Small intestine (tissue), 7 donors: ENCODE data around the gene AFF3. TPM values are rescaled to one million over a fixed set of nuclear protein-coding genes. Genes with fewer than 3 reads are reported as not detected.

Experiments used
- DNase-seq, 2 donors: peaks; one replicate each; pipeline versions ENCODE4 v3.0.0 to v3.0.0-alpha.2; 2013
- FAIRE-seq: peaks from 2 replicates; lab custom pipeline; 2012; peaks lifted over from hg19 to GRCh38; lab: Jason Lieb, UNC
- H3K27ac ChIP-seq, 3 donors: one replicate each; pipeline ENCODE4 v1.5.1; 2013; ENCODE audit warnings: low read length in 2 of 3, mild to moderate bottlenecking in 2 of 3, control low read depth in 1 of 3, inconsistent platforms in 1 of 3, low read depth in 1 of 3, moderate library complexity in 1 of 3
- H3K27me3 ChIP-seq, 3 donors: one replicate each; pipeline ENCODE4 v1.6.1; 2013; ENCODE audit warnings: low read length in 3 of 3, inconsistent platforms in 1 of 3; ENCODE audit not compliant: control insufficient read depth in 3 of 3, insufficient read depth in 3 of 3
- H3K36me3 ChIP-seq, 3 donors: one replicate each; pipeline ENCODE4 v1.6.1; 2013; ENCODE audit warnings: low read length in 3 of 3, inconsistent platforms in 1 of 3, low read depth in 1 of 3, mild to moderate bottlenecking in 1 of 3, moderate library complexity in 1 of 3; ENCODE audit not compliant: control insufficient read depth in 3 of 3, insufficient read depth in 2 of 3
- H3K4me1 ChIP-seq, 3 donors: one replicate each; pipeline ENCODE4 v1.6.1; 2013; ENCODE audit warnings: low read length in 2 of 3, inconsistent platforms in 1 of 3, low read depth in 1 of 3, mild to moderate bottlenecking in 1 of 3, moderate library complexity in 1 of 3; ENCODE audit not compliant: control insufficient read depth in 3 of 3, insufficient read depth in 2 of 3
- H3K4me3 ChIP-seq, 3 donors: one replicate each; pipeline ENCODE4 v1.5.1; 2013; ENCODE audit warnings: low read length in 3 of 3, control low read depth in 1 of 3, inconsistent platforms in 1 of 3, low read depth in 1 of 3, mild to moderate bottlenecking in 1 of 3, moderate library complexity in 1 of 3
- H3K9me3 ChIP-seq, 2 donors: one replicate each; pipeline ENCODE4 v1.6.1; 2013; ENCODE audit warnings: low read depth in 1 of 2, low read length in 1 of 2; ENCODE audit not compliant: control insufficient read depth in 2 of 2, insufficient read depth in 1 of 2
- WGBS, 3 donors: extraction: QIAGEN DNeasy Blood & Tissue Kit; methylation state at CpG; one replicate each; pipeline ENCODE4 v1.1.7; 2013; 5-methylcytosine and 5-hydroxymethylcytosine counted together
- polyA plus RNA-seq, 4 donors: library from polyadenylated mRNA; stranded (reverse) in 3 of 4; unstranded in 1 of 4; fragments of 200-250 nt in 3 of 4; fragments of 120-200 nt in 1 of 4; gene quantifications; one replicate each; pipeline versions ENCODE4 v1.2.1 to v1.2.3, GENCODE V29; 2013
- donor health status: healthy with polysubstance abuse.
- donor health status: control.
- donor health status: control.
- donor health status: Bipolar disorder and iron deficiency.
- donor health status: healthy.

AFF3 gene
- polyA plus RNA-seq, 4 donors = 0.27 to 3.2 (median 0.92) TPM; not detected in 1

- H3K4me1 ChIP-seq = no peaks in the 10 kb centered on the region
- H3K27ac ChIP-seq = no peak overlapping the region
- peaks cover 0 to 4% of the 10 kb centered on the region in 2 donors for H3K9me3 ChIP-seq
- H3K36me3 ChIP-seq = no peaks in the 10 kb centered on the region
- FAIRE-seq (no peak), DNase-seq (no peak)
- H3K27me3 ChIP-seq = no peaks in the 10 kb centered on the region
- 75 to 90% (median 85%) methylated on average over 4 of the region's 4 CpGs for WGBS, 3 donors
- no peak overlapping the region for H3K4me3 ChIP-seq
Observed at GRCh38 chr2:99635710-99636109, 506.7 kb downstream of the AFF3 start.

DNA sequence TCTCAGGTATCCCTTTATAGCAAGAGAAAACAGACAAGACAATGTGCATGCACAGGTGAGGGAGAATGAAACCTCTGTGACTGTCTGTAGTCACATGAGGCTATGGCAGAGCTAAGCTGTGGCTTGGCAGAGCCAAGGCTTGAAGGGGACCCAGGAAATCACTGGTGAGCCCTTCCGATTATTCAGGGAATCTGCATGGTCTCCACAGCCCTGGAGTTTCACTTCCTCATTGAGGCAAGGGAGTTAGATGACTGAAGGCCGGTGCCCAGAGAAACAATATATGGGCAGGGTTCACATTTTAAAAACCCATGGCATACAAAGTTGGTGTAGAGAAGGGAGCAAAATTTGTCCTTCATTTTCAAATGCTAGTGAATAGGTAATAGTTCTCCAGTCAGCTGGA, 508.2 kb downstream of the AFF3 start:
- FAIRE-seq = no peak
- peaks cover 0 to 4% of the 10 kb centered on the region in 2 donors for H3K9me3 ChIP-seq
- H3K27me3 ChIP-seq = no peaks in the 10 kb centered on the region
- no peaks in the 10 kb centered on the region for H3K36me3 ChIP-seq
- no peak overlapping the region for H3K4me3 ChIP-seq
- no peaks in the 10 kb centered on the region for H3K4me1 ChIP-seq
- no peak overlapping the region for H3K27ac ChIP-seq
- 80 to 83% (median 83%) methylated on average over 2 of the region's 2 CpGs for WGBS, 3 donors
- DNase-seq = no peak

DNA sequence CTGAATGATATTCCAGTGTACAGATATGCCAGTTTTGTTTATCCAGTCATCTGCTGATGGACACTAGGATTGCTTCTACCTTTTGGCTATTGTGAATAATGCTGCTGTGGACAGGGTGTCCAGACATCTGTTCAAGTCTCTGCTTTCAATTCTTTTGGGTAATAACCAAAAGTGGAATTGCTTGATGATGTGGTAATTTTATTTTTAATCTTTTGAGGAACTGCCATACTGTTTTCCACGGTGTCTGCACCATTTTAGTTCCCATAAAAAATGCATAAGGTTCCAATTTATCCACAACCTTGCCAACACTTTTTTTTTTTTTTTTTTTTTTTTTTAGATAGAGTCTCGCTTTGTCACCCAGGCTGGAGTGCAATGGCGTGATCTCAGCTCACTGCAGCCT, 510.7 kb downstream of the AFF3 start:
- Histone ChIP-seq H3K4me3 (no peak overlapping the region), H3K9me3 (peaks cover 0 to 4% of the 10 kb centered on the region in 2 donors), H3K27ac (no peak overlapping the region), H3K36me3 (no peaks in the 10 kb centered on the region), H3K4me1 (no peaks in the 10 kb centered on the region), H3K27me3 (no peaks in the 10 kb centered on the region)
- DNase-seq (no peak), FAIRE-seq (no peak)
- WGBS, 3 donors = 75 to 93% (median 84%) methylated on average over 1 to 3 of the region's 3 CpGs

DNA sequence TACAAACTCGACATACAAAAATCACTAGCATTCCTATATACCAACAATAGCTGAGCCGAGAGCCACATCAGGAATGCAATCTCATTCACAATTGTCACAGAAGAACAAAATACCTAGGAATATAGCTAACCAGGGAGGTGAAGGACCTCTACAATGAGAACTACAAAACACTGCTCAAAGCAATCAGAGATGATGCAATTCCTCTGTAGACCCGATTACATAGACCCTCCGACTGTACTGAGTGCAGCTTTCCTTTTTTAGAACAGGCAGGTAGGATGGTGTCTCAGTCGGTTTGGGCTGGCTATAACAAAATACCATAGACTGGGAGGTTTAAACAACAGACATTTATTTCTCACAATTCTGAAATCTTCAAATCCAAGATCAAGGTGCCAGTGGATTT, 513.1 kb downstream of the AFF3 start:
- WGBS, 3 donors = 85 to 94% (median 90%) methylated on average over 5 of the region's 5 CpGs
- Histone ChIP-seq H3K27me3 (no peaks in the 10 kb centered on the region), H3K27ac (no peak overlapping the region), H3K4me1 (no peaks in the 10 kb centered on the region), H3K9me3 (peaks cover 0 to 4% of the 10 kb centered on the region in 2 donors), H3K4me3 (no peak overlapping the region), H3K36me3 (no peaks in the 10 kb centered on the region)
- FAIRE-seq = no peak
- DNase-seq = no peak

DNA sequence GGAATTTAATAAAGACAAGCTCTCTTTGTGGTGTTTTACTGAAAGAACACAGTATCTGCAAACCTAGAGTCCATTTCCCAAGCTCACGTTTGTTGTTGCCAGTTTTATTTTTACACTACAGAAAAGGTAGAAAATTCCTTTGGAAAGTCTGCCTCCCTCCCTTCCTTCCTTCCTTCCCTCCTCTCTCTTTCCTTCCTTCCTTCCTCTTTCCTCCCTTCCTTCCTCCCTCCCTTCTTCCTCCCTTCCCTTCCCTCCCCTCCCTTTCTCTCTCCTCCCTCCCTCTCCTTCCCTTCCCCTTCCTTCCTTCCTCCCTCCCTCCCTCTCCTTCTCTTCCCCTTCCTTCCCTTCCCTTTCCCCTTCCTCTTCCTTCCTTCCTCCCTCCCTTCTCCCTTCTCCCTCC, 516.2 kb downstream of the AFF3 start:
- Histone ChIP-seq H3K36me3 (no peaks in the 10 kb centered on the region), H3K4me3 (no peak overlapping the region), H3K27ac (no peak overlapping the region), H3K4me1 (no peaks in the 10 kb centered on the region), H3K9me3 (no peaks in the 10 kb centered on the region), H3K27me3 (no peaks in the 10 kb centered on the region)
- FAIRE-seq = no peak
- 30 to 63% (median 46%) methylated on average over 1 of the region's 1 CpG for WGBS, 3 donors
- no peak for DNase-seq

DNA sequence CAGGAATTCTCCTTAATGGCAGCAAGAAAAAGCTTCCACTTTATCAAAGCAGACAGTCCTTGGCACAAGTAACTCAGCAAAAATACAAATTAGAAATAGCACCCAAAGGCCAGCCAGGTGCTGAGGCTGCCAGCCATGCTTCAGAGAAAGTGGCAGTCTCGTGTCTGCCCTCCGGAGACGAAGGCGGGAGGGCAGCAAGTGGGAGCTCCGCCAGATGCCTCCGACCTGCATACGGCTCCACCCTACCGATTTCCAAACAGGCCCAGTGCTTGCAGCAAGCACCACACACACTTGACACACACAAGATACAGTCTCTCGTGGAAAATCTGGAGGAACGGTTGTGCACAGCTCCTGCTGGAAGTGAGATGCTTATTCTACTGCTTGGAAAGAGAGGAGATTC, 517.7 kb downstream of the AFF3 start:
- 77 to 83% (median 77%) methylated on average over 10 of the region's 10 CpGs for WGBS, 3 donors
- no peaks in the 10 kb centered on the region for H3K27me3 ChIP-seq
- DNase-seq (no peak), FAIRE-seq (no peak)
- H3K27ac ChIP-seq = no peak overlapping the region
- no peaks in the 10 kb centered on the region for H3K36me3 ChIP-seq
- H3K4me3 ChIP-seq = no peak overlapping the region
- no peaks in the 10 kb centered on the region for H3K4me1 ChIP-seq
- no peaks in the 10 kb centered on the region for H3K9me3 ChIP-seq

- DNase-seq = no peak
- FAIRE-seq = no peak
- Histone ChIP-seq H3K9me3 (no peaks in the 10 kb centered on the region), H3K27ac (no peak overlapping the region), H3K27me3 (no peaks in the 10 kb centered on the region), H3K4me1 (no peaks in the 10 kb centered on the region), H3K4me3 (no peak overlapping the region), H3K36me3 (no peaks in the 10 kb centered on the region)
- 76 to 89% (median 81%) methylated on average over 5 of the region's 5 CpGs for WGBS, 3 donors
Observed at GRCh38 chr2:99623613-99624012, 518.8 kb downstream of the AFF3 start.

GRCh38 chr2:99623035-99623434, 519.4 kb downstream of the AFF3 start:
- Histone ChIP-seq H3K27ac (no peak overlapping the region), H3K27me3 (no peaks in the 10 kb centered on the region), H3K36me3 (no peaks in the 10 kb centered on the region), H3K4me1 (no peaks in the 10 kb centered on the region), H3K9me3 (no peaks in the 10 kb centered on the region), H3K4me3 (no peak overlapping the region)
- DNase-seq = no peak
- 85 to 95% (median 93%) methylated on average over 4 of the region's 4 CpGs for WGBS, 3 donors
- FAIRE-seq = no peak

DNA sequence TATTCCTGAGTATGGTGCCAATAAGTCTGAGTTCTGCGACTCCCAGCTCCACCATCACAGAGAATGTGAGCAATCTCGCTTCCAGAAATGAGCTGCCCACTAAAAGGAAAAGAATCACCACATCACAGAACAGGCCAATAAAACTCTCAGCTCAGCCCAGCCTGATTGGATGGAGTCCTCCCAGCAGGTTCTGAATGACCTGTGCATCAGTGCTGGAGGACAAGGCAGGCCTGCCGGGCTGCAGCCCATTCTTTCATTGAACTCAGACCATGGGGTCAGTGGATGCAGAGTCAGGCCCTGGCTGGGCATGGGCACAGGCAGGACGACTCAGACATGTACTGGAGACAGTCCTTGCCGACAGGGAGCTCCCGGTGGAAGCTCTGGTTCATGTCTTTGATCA, 519.9 kb downstream of the AFF3 start:
- H3K27ac ChIP-seq = no peak overlapping the region
- no peaks in the 10 kb centered on the region for H3K9me3 ChIP-seq
- no peak overlapping the region for H3K4me3 ChIP-seq
- 75 to 80% (median 79%) methylated on average over 6 of the region's 6 CpGs for WGBS, 3 donors
- DNase-seq = no peak
- no peaks in the 10 kb centered on the region for H3K27me3 ChIP-seq
- no peak for FAIRE-seq
- H3K36me3 ChIP-seq = no peaks in the 10 kb centered on the region
- no peaks in the 10 kb centered on the region for H3K4me1 ChIP-seq
